ENCODE measurements around the gene PLIN3. TPM values are rescaled to one million over a fixed set of nuclear protein-coding genes. Genes with fewer than 3 reads are reported as not detected.

Gene PLIN3
- total RNA-seq, 4 donors from 2014 or later = 67.3 to 173 (median 147) TPM

DNA sequence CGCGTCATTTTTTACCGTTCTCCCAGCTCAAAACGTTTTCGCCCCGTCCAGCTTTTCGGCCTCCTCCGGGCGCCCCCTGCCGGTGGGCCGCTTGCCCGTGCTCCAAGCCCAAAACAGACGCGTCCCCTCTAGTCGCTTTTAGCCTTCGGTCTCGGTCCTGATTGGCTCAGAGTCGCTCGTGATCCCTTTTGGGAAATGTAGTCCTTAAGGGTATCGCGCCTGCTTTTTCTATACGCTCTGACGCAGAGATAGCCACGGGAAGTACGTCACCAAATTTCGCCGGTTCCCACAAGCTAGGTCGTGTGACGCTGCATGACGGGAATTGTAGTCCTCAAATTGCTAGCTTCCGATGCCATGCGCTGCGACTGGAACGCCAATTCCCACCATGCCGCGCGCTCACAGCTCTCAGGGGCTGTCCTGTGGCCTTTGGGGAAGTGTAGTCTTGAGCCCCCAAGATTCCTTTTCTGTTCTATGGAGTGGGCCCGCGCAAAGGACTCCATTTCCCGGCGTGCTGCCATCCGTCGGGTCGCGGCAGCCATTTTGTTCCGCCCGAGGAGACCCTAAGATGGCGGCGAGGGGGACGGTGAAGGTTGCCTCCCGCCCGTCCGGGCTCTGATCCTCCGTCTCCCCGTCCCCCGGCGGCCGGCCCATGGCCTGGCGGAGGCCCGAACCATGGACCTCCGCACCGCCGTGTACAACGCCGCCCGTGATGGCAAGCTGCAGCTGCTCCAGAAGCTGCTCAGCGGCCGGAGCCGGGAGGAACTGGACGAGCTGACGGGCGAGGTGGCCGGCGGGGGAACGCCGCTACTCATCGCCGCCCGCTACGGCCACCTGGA is 76.1 kb downstream of the PLIN3 start, which contains the start of gene FEM1A:
TSS of gene FEM1A (plus strand) at position 552 of the 836 bp plus-strand sequence. CDS start at position 673, 121 bp downstream.
- 0 to 2% methylated on average over 25 to 29 of the region's 80 CpGs for WGBS, 2 donors
- no peaks in the 10 kb centered on the region for H3K27me3 ChIP-seq

More for the DNA sequence above, 76.1 kb downstream of the PLIN3 start, which contains the start of gene FEM1A:
- intact Hi-C loops (cut with DNase I) = loop anchor here (5.0 kb wide), 1 partner anchor 59 kb away; no protein-coding TSS in a partner anchor
- Histone ChIP-seq H3K9me3 (no peaks in the 10 kb centered on the region), H3K4me3 (peak within 1 kb of the TSS; percentile 86 to 99 (median 91)), H3K27ac (peak within 1 kb of the TSS; percentile 94 to 99 (median 96)), H3K4me1 (peaks cover 28 to 50% (median 40%) of the 10 kb centered on the region in 3 donors), H3K36me3 (peaks cover 8 to 42% (median 8%) of the 10 kb centered on the region in 3 donors)
- peak; percentile 97 for DNase-seq
- peak in 3 of 4 donors; percentile 48 to 83 (median 66) for TF ChIP-seq POLR2A (IDR thresholded peaks at IDR 0.05)
- TF ChIP-seq, protein P1, sequence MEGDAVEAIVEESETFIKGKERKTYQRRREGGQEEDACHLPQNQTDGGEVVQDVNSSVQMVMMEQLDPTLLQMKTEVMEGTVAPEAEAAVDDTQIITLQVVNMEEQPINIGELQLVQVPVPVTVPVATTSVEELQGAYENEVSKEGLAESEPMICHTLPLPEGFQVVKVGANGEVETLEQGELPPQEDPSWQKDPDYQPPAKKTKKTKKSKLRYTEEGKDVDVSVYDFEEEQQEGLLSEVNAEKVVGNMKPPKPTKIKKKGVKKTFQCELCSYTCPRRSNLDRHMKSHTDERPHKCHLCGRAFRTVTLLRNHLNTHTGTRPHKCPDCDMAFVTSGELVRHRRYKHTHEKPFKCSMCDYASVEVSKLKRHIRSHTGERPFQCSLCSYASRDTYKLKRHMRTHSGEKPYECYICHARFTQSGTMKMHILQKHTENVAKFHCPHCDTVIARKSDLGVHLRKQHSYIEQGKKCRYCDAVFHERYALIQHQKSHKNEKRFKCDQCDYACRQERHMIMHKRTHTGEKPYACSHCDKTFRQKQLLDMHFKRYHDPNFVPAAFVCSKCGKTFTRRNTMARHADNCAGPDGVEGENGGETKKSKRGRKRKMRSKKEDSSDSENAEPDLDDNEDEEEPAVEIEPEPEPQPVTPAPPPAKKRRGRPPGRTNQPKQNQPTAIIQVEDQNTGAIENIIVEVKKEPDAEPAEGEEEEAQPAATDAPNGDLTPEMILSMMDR (IDR thresholded peaks at IDR 0.05) = peak; percentile 98 to 100 (median 99)

Other genes with a start within 250 kb of the PLIN3 start
- 1 to 10 TPM; 3.6 to 6.2 (median 4.4) TPM for gene TNFAIP8L1, start 228.2 kb downstream of the PLIN3 start, total RNA-seq
- 10 to 100 TPM; 33.2 to 52.5 (median 41.5) TPM for gene MYDGF, start 197.3 kb downstream of the PLIN3 start, total RNA-seq
- 10 to 100 TPM; 32.8 to 51.5 (median 47.7) TPM for gene DPP9, start 143.8 kb downstream of the PLIN3 start, total RNA-seq
- 10 to 100 TPM; 16.8 to 22.7 (median 18.4) TPM for gene FEM1A, start 75.9 kb downstream of the PLIN3 start, total RNA-seq
- 10 to 100 TPM in 3 of 4 donors, 1 to 10 TPM in 1; 9.6 to 28.7 (median 16.8) TPM for gene TICAM1, start 36.0 kb downstream of the PLIN3 start, total RNA-seq
- under 1 TPM in 2 of 4 donors, not detected in 2; 0.38 to 0.62 TPM for gene ARRDC5, start 35.2 kb upstream of the PLIN3 start, total RNA-seq
- 10 to 100 TPM in 3 of 4 donors, 1 to 10 TPM in 1; 3.4 to 21.7 (median 11.5) TPM for gene UHRF1, start 41.8 kb upstream of the PLIN3 start, total RNA-seq
- 10 to 100 TPM; 14.0 to 39.9 (median 19.5) TPM for gene KDM4B, start 101.4 kb upstream of the PLIN3 start, total RNA-seq

Measured in esophagus squamous epithelium (tissue), 5 donors.